ENCODE measurements around the gene MGAT4A. TPM values are rescaled to one million over a fixed set of nuclear protein-coding genes. Genes with fewer than 3 reads are reported as not detected.

The MGAT4A gene
- polyA plus RNA-seq, 2 of the 4 experiments (the other 2 are of a cell fraction) = 0.61 to 2.6 TPM

DNA sequence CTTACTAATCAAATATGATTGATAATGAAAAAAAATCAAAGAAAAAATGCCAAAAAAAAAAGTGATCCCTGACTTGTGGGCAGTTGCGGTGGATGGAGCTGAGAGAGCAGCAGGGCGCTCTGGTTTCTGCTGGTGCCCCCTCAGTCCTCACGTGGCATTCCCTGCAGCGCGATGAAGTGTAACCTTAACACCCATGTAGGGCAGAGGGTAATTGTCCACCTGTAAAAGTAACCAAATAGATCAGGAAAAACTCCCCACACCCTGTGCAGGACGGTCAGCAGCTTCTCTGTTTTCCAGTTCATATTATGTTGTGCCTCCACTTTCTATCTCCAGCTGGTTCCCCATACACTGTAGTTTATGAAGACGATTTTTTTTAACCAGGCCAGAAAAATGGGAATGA, 147.7 kb downstream of the MGAT4A start:
- 93% methylated on average over 7 of the region's 7 CpGs for WGBS (ENCODE audit: missing lambda C conversion rate)
- no peak overlapping the region for H3K4me2 ChIP-seq
- no peaks in the 10 kb centered on the region for H3K9me3 ChIP-seq
- ATAC-seq = no peak
- no peak overlapping the region for H3K27ac ChIP-seq
- FAIRE-seq = no peak
- ChIA-PET POLR2A (no interaction called here), CTCF (interaction anchor here (0.8 to 1.5 kb wide), 2 partner anchors 14 to 171 kb away, joined by 4 read pairs; no protein-coding TSS in a partner anchor)
- TF ChIP-seq, protein P1, sequence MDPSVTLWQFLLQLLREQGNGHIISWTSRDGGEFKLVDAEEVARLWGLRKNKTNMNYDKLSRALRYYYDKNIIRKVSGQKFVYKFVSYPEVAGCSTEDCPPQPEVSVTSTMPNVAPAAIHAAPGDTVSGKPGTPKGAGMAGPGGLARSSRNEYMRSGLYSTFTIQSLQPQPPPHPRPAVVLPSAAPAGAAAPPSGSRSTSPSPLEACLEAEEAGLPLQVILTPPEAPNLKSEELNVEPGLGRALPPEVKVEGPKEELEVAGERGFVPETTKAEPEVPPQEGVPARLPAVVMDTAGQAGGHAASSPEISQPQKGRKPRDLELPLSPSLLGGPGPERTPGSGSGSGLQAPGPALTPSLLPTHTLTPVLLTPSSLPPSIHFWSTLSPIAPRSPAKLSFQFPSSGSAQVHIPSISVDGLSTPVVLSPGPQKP (IDR thresholded peaks at IDR 0.05; ENCODE audit: low read depth, low read length) = no peak
- TF ChIP-seq JUNB (IDR thresholded peaks at IDR 0.05) (no peak), MYC (IDR thresholded peaks at IDR 0.05; ENCODE audit: borderline replicate concordance, low read length) (no peak), ATOH8 (CRISPR knock-in tag; IDR thresholded peaks at IDR 0.05; ENCODE audit: low read depth) (no peak), HDAC2 (IDR thresholded peaks at IDR 0.05) (no peak)
- TF ChIP-seq, protein P2, sequence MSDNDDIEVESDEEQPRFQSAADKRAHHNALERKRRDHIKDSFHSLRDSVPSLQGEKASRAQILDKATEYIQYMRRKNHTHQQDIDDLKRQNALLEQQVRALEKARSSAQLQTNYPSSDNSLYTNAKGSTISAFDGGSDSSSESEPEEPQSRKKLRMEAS (IDR thresholded peaks at IDR 0.05) = no peak
- TF ChIP-seq, protein P3, sequence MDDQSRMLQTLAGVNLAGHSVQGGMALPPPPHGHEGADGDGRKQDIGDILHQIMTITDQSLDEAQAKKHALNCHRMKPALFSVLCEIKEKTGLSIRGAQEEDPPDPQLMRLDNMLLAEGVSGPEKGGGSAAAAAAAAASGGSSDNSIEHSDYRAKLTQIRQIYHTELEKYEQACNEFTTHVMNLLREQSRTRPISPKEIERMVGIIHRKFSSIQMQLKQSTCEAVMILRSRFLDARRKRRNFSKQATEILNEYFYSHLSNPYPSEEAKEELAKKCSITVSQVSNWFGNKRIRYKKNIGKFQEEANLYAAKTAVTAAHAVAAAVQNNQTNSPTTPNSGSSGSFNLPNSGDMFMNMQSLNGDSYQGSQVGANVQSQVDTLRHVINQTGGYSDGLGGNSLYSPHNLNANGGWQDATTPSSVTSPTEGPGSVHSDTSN (IDR thresholded peaks at IDR 0.05) = no peak
- TF ChIP-seq, protein P4, sequence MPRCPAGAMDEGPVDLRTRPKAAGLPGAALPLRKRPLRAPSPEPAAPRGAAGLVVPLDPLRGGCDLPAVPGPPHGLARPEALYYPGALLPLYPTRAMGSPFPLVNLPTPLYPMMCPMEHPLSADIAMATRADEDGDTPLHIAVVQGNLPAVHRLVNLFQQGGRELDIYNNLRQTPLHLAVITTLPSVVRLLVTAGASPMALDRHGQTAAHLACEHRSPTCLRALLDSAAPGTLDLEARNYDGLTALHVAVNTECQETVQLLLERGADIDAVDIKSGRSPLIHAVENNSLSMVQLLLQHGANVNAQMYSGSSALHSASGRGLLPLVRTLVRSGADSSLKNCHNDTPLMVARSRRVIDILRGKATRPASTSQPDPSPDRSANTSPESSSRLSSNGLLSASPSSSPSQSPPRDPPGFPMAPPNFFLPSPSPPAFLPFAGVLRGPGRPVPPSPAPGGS (IDR thresholded peaks at IDR 0.05) = no peak
- H3K4me3 ChIP-seq = no peak overlapping the region
- DNase-seq (ENCODE audit: low read depth in 1 of 2, low spot score in 1 of 2) = no peak
- no peaks in the 10 kb centered on the region for H3K4me1 ChIP-seq

DNA sequence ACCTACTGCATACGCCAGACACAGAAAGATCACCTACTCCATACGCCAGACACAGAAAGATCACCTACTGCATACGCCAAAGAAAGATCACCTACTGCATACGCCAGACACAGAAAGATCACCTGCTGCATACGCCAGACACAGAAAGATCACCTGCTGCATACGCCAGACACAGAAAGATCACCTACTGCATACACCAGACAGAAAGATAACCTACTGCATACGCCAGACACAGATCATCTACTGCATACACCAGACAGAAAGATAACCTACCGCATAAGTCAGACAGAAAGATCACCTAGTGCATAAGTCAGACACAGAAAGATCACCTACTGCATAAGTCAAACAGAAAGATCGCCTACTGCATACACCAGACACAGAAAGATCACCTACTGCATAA, 148.4 kb downstream of the MGAT4A start:
- H3K4me1 ChIP-seq = no peaks in the 10 kb centered on the region
- WGBS (ENCODE audit: missing lambda C conversion rate) = 93% methylated on average over 9 of the region's 9 CpGs
- H3K4me2 ChIP-seq = no peak overlapping the region
- POLR2A ChIA-PET = no interaction called here
- no peak for FAIRE-seq
- no peak for ATAC-seq
- CTCF ChIA-PET = no interaction called here
- H3K4me3 ChIP-seq = no peak overlapping the region
- no peak for DNase-seq (ENCODE audit: low read depth in 1 of 2, low spot score in 1 of 2)
- H3K9me3 ChIP-seq = no peaks in the 10 kb centered on the region
- no peak overlapping the region for H3K27ac ChIP-seq
- TF ChIP-seq, protein P5, sequence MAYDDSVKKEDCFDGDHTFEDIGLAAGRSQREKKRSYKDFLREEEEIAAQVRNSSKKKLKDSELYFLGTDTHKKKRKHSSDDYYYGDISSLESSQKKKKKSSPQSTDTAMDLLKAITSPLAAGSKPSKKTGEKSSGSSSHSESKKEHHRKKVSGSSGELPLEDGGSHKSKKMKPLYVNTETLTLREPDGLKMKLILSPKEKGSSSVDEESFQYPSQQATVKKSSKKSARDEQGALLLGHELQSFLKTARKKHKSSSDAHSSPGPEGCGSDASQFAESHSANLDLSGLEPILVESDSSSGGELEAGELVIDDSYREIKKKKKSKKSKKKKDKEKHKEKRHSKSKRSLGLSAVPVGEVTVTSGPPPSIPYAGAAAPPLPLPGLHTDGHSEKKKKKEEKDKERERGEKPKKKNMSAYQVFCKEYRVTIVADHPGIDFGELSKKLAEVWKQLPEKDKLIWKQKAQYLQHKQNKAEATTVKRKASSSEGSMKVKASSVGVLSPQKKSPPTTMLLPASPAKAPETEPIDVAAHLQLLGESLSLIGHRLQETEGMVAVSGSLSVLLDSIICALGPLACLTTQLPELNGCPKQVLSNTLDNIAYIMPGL (CRISPR knock-in tag; IDR thresholded peaks at IDR 0.05; ENCODE audit: borderline replicate concordance) = no peak
- TF ChIP-seq, protein P6, sequence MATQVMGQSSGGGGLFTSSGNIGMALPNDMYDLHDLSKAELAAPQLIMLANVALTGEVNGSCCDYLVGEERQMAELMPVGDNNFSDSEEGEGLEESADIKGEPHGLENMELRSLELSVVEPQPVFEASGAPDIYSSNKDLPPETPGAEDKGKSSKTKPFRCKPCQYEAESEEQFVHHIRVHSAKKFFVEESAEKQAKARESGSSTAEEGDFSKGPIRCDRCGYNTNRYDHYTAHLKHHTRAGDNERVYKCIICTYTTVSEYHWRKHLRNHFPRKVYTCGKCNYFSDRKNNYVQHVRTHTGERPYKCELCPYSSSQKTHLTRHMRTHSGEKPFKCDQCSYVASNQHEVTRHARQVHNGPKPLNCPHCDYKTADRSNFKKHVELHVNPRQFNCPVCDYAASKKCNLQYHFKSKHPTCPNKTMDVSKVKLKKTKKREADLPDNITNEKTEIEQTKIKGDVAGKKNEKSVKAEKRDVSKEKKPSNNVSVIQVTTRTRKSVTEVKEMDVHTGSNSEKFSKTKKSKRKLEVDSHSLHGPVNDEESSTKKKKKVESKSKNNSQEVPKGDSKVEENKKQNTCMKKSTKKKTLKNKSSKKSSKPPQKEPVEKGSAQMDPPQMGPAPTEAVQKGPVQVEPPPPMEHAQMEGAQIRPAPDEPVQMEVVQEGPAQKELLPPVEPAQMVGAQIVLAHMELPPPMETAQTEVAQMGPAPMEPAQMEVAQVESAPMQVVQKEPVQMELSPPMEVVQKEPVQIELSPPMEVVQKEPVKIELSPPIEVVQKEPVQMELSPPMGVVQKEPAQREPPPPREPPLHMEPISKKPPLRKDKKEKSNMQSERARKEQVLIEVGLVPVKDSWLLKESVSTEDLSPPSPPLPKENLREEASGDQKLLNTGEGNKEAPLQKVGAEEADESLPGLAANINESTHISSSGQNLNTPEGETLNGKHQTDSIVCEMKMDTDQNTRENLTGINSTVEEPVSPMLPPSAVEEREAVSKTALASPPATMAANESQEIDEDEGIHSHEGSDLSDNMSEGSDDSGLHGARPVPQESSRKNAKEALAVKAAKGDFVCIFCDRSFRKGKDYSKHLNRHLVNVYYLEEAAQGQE (IDR thresholded peaks at IDR 0.05) = no peak
- TF ChIP-seq KDM5A (IDR thresholded peaks at IDR 0.05) (no peak), MYC (IDR thresholded peaks at IDR 0.05; ENCODE audit: borderline replicate concordance, low read length) (no peak), EP300 (IDR thresholded peaks at IDR 0.05) (no peak)

Measured in A549 (cell line).